K562 (cell line): ENCODE measurements around the gene PSMB11. TPM values are rescaled to one million over a fixed set of nuclear protein-coding genes. Genes with fewer than 3 reads are reported as not detected.

Source experiments
- CTCF ChIP-seq, 3 experiments: IDR thresholded peaks in 2 of 3; conservative IDR thresholded peaks in 1 of 3; 2 replicates each; pipeline ENCODE4 v1.5.1; 2011 to 2012; ENCODE audit warnings: low read length in 3 of 3, mild to moderate bottlenecking in 3 of 3, control low read depth in 2 of 3, improper control_type of control experiment in 1 of 3, inconsistent platforms in 1 of 3, low read depth in 1 of 3, mixed read lengths in 1 of 3, moderate library complexity in 1 of 3; ENCODE audit not compliant: insufficient read depth in 2 of 3
- FOXK2 ChIP-seq, 2 experiments: fragments of 450-650 bp; IDR thresholded peaks in 1 of 2; conservative IDR thresholded peaks in 1 of 2; 2 replicates each; pipeline ENCODE4 v1.6.1; 2016; ENCODE audit warnings: low read depth in 2 of 2, mild to moderate bottlenecking in 1 of 2
- ID3 ChIP-seq, 2 experiments: fragments of 250-450 bp in 1 of 2; fragments of 450-650 bp in 1 of 2; sonication (Bioruptor Pico) in 1 of 2; IDR thresholded peaks; 2 replicates each; pipeline versions ENCODE4 v1.6.1 to v1.8.0; 2016 to 2021; ENCODE audit warnings: mild to moderate bottlenecking in 2 of 2, moderate library complexity in 2 of 2, missing compliant biosample characterization in 1 of 2, missing genetic modification characterization in 1 of 2
- KLF13 ChIP-seq: fragments of 450-650 bp; IDR thresholded peaks from 2 replicates; pipeline ENCODE4 v1.6.1; 2016; ENCODE audit warnings: missing genetic modification characterization, low read depth, mild to moderate bottlenecking, missing compliant biosample characterization, moderate library complexity, borderline replicate concordance
- MCM3 ChIP-seq: fragments of 450-650 bp; IDR thresholded peaks from 2 replicates; pipeline ENCODE4 v1.6.1; 2016
- MCM7 ChIP-seq, 2 experiments: fragments of 450-650 bp; IDR thresholded peaks; 2 replicates each; pipeline ENCODE4 v1.6.1; 2016 to 2018
- MECOM ChIP-seq: fragments of 250-450 bp; sonication (Bioruptor Pico); IDR thresholded peaks from 2 replicates; pipeline ENCODE4 v1.8.0; 2022; ENCODE audit warnings: inconsistent platforms
- MEF2D ChIP-seq: conservative IDR thresholded peaks from 2 replicates; pipeline ENCODE4 v1.6.1; 2016; ENCODE audit warnings: low read depth, missing genetic modification characterization, missing compliant biosample characterization
- NFRKB ChIP-seq: fragments of 450-650 bp; IDR thresholded peaks from 2 replicates; pipeline ENCODE4 v1.6.1; 2016; ENCODE audit warnings: low read depth
- NR2C2 ChIP-seq, 2 experiments: fragments of 200-800 bp in 1 of 2; sonication (Bioruptor generic) in 1 of 2; sonication (generic) in 1 of 2; formaldehyde crosslinking in 1 of 2; IDR thresholded peaks; 2 replicates each; pipeline versions ENCODE4 v1.6.1 to v1.8.0; 2016 to 2022; ENCODE audit warnings: mild to moderate bottlenecking in 1 of 2, missing compliant biosample characterization in 1 of 2, missing genetic modification characterization in 1 of 2, missing genetic modification reagents in 1 of 2
- NR4A1 ChIP-seq, 2 experiments: fragments of 250-450 bp in 1 of 2; fragments of 450-650 bp in 1 of 2; sonication (Bioruptor Pico) in 1 of 2; IDR thresholded peaks; 2 replicates each; pipeline versions ENCODE4 v1.4.0 to v1.6.1; 2016 to 2020; ENCODE audit warnings: mild to moderate bottlenecking in 2 of 2, missing compliant biosample characterization in 1 of 2, missing genetic modification characterization in 1 of 2, moderate library complexity in 1 of 2
- PTRF ChIP-seq: fragments of 450-650 bp; IDR thresholded peaks from 2 replicates; pipeline ENCODE4 v1.6.1; 2016; ENCODE audit warnings: mild to moderate bottlenecking, missing genetic modification characterization, missing compliant biosample characterization
- RBM22 ChIP-seq: fragments of 200-400 bp; formaldehyde crosslinking; IDR thresholded peaks from 2 replicates; pipeline ENCODE4 v1.6.1; 2018; ENCODE audit warnings: low read length, low read depth; ENCODE audit not compliant: poor library complexity, severe bottlenecking
- RCOR1 ChIP-seq, 2 experiments: IDR thresholded peaks; 2 replicates each; pipeline ENCODE4 v1.6.1; 2012; ENCODE audit warnings: low read depth in 2 of 2, low read length in 2 of 2, borderline replicate concordance in 1 of 2, improper control_type of control experiment in 1 of 2
- RUNX1 ChIP-seq: sonication (generic); IDR thresholded peaks from 2 replicates; pipeline ENCODE4 v1.6.1; 2016; ENCODE audit warnings: antibody characterized with exemption, low read depth
- SIRT6 ChIP-seq: IDR thresholded peaks from one replicate; pipeline ENCODE4 v1.6.1; 2012; ENCODE audit warnings: low read depth, mild to moderate bottlenecking, control low read depth, inconsistent platforms, low read length, moderate library complexity
- SMARCA4 ChIP-seq: fragments of 450-650 bp; IDR thresholded peaks from 2 replicates; pipeline ENCODE4 v1.6.1; 2016
- TCFL5 ChIP-seq: fragments of 250-450 bp; sonication (Bioruptor Pico); conservative IDR thresholded peaks from 2 replicates; pipeline ENCODE4 v1.6.1; 2021; ENCODE audit warnings: mild to moderate bottlenecking, moderate library complexity, matching md5 sums
- ZFX ChIP-seq: sonication (generic); formaldehyde crosslinking; IDR thresholded peaks from 2 replicates; pipeline ENCODE4 v1.8.0; 2022; ENCODE audit warnings: mild to moderate bottlenecking, missing genetic modification reagents, moderate library complexity
- ZNF224 ChIP-seq: sonication (generic); formaldehyde crosslinking; IDR thresholded peaks from 2 replicates; pipeline ENCODE4 v1.8.0; 2022; ENCODE audit warnings: mild to moderate bottlenecking, missing genetic modification reagents
- ZNF518B ChIP-seq: fragments of 250-450 bp; sonication (Bioruptor Pico); IDR thresholded peaks from 2 replicates; pipeline ENCODE4 v1.5.0; 2021; ENCODE audit warnings: mild to moderate bottlenecking, moderate library complexity
- ZNF551 ChIP-seq: fragments of 250-450 bp; sonication (Bioruptor Pico); IDR thresholded peaks from 2 replicates; pipeline ENCODE4 v1.5.0; 2021; ENCODE audit warnings: mild to moderate bottlenecking, moderate library complexity
- polyA plus RNA-seq, 8 experiments: library from polyadenylated mRNA; depleted of rRNA in 4 of 8; stranded (reverse) in 5 of 8; unstranded in 3 of 8; fragments of >200 nt; fragmentation: Nextera tagmentation in 2 of 8; fragmentation: Illumina TruSeq in 1 of 8; extraction: Ambion mirVana in 2 of 8; extraction: Trizol in 1 of 8; gene quantifications; 2 replicates each; pipeline versions ENCODE4 v1.2.1 to v1.2.3, GENCODE V29; 2011 to 2014; ENCODE audit warnings: inconsistent platforms in 1 of 8, missing spikeins in 1 of 8
- total RNA-seq, 7 experiments: library from RNA; depleted of rRNA in 6 of 7; stranded (reverse); fragments of >200 nt in 6 of 7; fragmentation: Illumina TruSeq in 2 of 7; extraction: Trizol in 2 of 7; gene quantifications; 2 replicates each; pipeline versions ENCODE4 v1.2.1 to v1.2.3, GENCODE V29; 2011 to 2021; ENCODE audit warnings: low replicate concordance in 1 of 7

The PSMB11 gene
- total and polyA plus RNA-seq, 9 of the 15 experiments (the other 6 are each of a cell fraction or from before 2014, with no cell fraction given): not detected

GRCh38 chr14:23056956-23057756, 15.1 kb downstream of the PSMB11 start, which contains the start of gene CDH24 (continued):
- no peak for TF ChIP-seq ID3 (CRISPR knock-in tag; IDR thresholded peaks at IDR 0.05)
- no peak for TF ChIP-seq ID3 (tag; IDR thresholded peaks at IDR 0.05)
- no peak for TF ChIP-seq CTCF (IDR thresholded peaks at IDR 0.05 in 2 of 3, conservative IDR thresholded peaks at IDR 0.05 in 1 of 3; ENCODE audit: insufficient read depth in 2 of 3, low read depth in 1 of 3, low read length in 3 of 3)
- TF ChIP-seq MCM7 (IDR thresholded peaks at IDR 0.05): no peak
- no peak for TF ChIP-seq PTRF (tag)
- no peak for TF ChIP-seq RUNX1
- TF ChIP-seq MCM3: no peak
- no peak for TF ChIP-seq SIRT6
- no peak for TF ChIP-seq ZNF551 (CRISPR knock-in tag)
- no peak for TF ChIP-seq RCOR1 (IDR thresholded peaks at IDR 0.05; ENCODE audit: borderline replicate concordance in 1 of 2, low read depth in 2 of 2, low read length in 2 of 2)
- no peak for TF ChIP-seq NR4A1 (CRISPR knock-in tag; IDR thresholded peaks at IDR 0.05)
- no peak for TF ChIP-seq NR4A1 (tag; IDR thresholded peaks at IDR 0.05)
- TF ChIP-seq ZNF224 (CRISPR knock-in tag): no peak
- no peak for TF ChIP-seq NR2C2 (CRISPR knock-in tag; IDR thresholded peaks at IDR 0.05)
- no peak for TF ChIP-seq NR2C2 (tag; IDR thresholded peaks at IDR 0.05)
- no peak for TF ChIP-seq ZFX (CRISPR knock-in tag)
- TF ChIP-seq SMARCA4: no peak; the same call in 1 of the 2 replicates
- no peak for TF ChIP-seq MEF2D
- peak in 1 of 2 experiments; percentile 22; a peak in 1 of 4 replicates for TF ChIP-seq FOXK2 (conservative IDR thresholded peaks at IDR 0.05 in 1 of 2, IDR thresholded peaks at IDR 0.05 in 1 of 2; ENCODE audit: low read depth in 2 of 2)
- TF ChIP-seq TCFL5 (CRISPR knock-in tag): no peak
- TF ChIP-seq RBM22: no peak
- no peak for TF ChIP-seq MECOM (CRISPR knock-in tag)
- TF ChIP-seq KLF13 (tag): no peak
- TF ChIP-seq ZNF518B: no peak
- no peak for TF ChIP-seq NFRKB
